Vagina (tissue), 2 donors: ENCODE data around the gene IER5L.

Experiments
- POLR2AphosphoS5 ChIP-seq, 2 donors: sonication (generic); formaldehyde crosslinking; IDR thresholded peaks; one replicate each; pipeline ENCODE4 v1.9.0; 2017; ENCODE audit warnings: antibody characterized with exemption in 2 of 2, mild to moderate bottlenecking in 2 of 2, low read depth in 1 of 2; ENCODE audit not compliant: insufficient read depth in 1 of 2
- TF ChIP-seq, protein P1 (sequence below), 3 experiments: fragments of 450-650 bp in 2 of 3; fragments of 200-600 bp in 1 of 3; sonication (generic) in 1 of 3; IDR thresholded peaks; one replicate each; pipeline ENCODE4 v1.5.1; 2017 to 2019; ENCODE audit warnings: antibody characterized with exemption in 3 of 3, mild to moderate bottlenecking in 2 of 3, moderate library complexity in 2 of 3

DNA sequence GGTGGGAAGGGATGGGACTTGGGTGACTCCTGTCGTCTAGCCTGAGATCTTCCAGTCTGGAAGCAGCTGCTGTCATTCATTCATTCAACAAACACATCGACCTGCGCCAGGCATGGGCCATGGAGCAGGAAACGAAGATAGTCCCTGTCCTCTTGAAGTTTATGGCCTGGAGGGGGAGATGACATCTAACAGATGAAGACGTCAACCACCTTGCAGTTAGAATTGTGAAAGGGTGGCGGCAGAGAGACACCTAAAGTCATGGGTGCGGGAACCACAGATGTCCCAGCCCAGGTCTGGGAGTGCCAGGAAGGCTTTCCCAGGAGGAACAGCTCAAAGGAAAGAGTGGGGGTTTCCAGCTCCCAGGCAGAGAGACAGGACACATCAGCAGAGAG, 21.0 kb upstream of the IER5L start:
- TF ChIP-seq, protein P1, sequence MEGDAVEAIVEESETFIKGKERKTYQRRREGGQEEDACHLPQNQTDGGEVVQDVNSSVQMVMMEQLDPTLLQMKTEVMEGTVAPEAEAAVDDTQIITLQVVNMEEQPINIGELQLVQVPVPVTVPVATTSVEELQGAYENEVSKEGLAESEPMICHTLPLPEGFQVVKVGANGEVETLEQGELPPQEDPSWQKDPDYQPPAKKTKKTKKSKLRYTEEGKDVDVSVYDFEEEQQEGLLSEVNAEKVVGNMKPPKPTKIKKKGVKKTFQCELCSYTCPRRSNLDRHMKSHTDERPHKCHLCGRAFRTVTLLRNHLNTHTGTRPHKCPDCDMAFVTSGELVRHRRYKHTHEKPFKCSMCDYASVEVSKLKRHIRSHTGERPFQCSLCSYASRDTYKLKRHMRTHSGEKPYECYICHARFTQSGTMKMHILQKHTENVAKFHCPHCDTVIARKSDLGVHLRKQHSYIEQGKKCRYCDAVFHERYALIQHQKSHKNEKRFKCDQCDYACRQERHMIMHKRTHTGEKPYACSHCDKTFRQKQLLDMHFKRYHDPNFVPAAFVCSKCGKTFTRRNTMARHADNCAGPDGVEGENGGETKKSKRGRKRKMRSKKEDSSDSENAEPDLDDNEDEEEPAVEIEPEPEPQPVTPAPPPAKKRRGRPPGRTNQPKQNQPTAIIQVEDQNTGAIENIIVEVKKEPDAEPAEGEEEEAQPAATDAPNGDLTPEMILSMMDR (IDR thresholded peaks at IDR 0.05), result no peak
- no peak for TF ChIP-seq POLR2AphosphoS5 (IDR thresholded peaks at IDR 0.05; ENCODE audit: insufficient read depth in 1 of 2, low read depth in 1 of 2)
